HG02938 (cell line): ENCODE data around the gene CFAP157.

Source experiments
- ATAC-seq: cut with Tn5 transposase; IDR thresholded peaks from one replicate; pipeline ENCODE4 v1.9.1; 2021; ENCODE audit warnings: mild to moderate bottlenecking, moderate library complexity; ENCODE audit not compliant: unreplicated experiment

CFAP157 gene

DNA sequence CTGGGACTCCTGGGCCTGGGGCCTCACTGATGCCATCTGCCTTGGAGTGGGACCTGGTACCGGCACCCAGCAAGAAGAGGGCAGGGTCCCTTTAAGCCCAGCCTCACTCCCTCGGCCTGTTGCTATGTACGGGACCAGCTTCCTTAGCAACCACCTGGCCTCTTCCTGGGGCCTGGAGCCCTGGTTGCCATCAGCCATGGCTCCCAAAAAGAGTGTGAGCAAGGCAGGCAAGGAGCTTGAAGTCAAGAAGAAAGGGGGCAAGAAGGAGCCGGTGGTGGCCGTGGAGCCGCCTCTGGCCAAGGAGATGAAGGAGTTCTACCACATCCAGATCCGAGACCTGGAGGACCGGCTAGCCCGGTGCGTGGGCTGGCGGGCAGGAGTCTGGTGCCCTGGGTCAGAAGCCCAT, at the start of gene CFAP157:
TSS of gene CFAP157 (plus strand) at position 153 of the 406 bp plus-strand sequence. CDS start at position 197, 44 bp downstream.
- no peak for ATAC-seq

- no peak for ATAC-seq
These were observed 48.4 kb upstream of the CFAP157 start for GRCh38 chr9:127658428-127658827.

GRCh38 chr9:127660886-127661741, 45.7 kb upstream of the CFAP157 start:
- no peak for ATAC-seq

- ATAC-seq: no peak
These were observed 44.2 kb upstream of the CFAP157 start for GRCh38 chr9:127662617-127663016.

DNA sequence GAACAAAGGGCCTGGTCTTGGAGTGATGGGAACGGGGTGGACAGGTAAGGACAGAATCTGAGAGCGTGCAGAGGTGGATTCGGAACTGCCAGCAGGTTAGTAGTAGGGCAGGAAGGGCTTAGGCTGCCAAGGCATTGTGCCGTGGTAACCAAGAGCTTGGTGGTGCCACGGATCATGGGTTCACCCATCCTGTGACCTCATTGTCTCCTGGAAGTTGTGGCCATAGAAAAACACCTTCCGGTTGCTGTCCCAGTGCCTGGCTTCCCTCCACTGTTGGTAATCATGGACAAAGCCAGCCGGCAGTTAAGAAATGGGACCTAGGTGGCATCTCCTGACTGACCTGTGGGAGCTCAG, 42.5 kb upstream of the CFAP157 start:
- ATAC-seq: no peak

- ATAC-seq: no peak
These were observed 41.9 kb upstream of the CFAP157 start for GRCh38 chr9:127664678-127665507.

DNA sequence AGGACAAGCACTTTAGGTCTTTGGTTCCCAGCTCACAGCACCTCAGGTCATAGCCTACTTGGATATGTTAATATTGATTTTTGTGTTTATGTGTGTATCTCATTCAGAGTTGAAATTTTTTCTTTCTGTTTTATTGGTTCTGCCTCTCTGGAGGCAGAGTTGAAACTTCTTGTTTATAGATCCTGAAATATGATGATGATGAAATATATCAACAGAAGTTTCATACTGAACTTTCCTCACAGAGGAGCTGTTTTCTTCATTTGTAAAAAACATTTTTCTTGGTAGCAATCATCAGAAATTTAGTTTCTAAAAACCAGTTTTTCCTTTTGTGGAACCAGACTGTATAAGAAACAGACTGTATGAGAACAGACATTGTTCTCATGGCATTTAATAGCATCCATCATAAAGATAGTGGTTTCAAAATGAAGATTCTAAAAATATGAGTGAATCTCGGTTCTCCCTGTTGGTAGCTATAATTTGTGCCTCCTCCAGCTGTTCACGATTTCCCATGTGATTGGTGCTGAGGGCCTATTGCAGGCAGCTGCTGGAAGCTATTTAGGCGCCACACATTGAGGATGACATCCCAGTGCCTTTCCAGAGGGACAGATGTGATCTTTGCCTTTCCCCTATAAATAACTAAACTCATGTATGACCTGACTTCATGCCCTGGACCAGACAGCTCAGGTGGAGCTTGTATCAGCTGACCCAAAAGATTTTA, 39.5 kb upstream of the CFAP157 start:
- no peak for ATAC-seq

DNA sequence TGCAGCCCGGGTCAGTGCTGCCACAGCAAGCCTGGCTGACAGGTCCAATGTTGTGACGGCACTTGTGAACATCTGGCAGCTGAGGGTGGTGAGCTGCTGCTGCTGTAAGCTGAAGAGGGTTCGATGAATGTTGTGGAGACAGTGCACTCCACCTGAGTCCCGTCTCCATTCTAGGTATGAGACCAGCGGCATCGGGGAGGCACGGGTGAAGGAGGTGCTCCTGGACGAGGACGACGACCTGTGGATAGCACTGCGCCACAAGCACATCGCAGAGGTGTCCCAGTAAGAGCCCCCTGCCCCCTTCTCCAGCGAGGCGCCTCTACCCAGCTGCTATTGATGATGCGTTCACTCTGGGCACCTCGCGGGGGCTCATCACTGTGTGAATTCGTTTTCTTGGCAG, 38.9 kb upstream of the CFAP157 start:
- no peak for ATAC-seq

DNA sequence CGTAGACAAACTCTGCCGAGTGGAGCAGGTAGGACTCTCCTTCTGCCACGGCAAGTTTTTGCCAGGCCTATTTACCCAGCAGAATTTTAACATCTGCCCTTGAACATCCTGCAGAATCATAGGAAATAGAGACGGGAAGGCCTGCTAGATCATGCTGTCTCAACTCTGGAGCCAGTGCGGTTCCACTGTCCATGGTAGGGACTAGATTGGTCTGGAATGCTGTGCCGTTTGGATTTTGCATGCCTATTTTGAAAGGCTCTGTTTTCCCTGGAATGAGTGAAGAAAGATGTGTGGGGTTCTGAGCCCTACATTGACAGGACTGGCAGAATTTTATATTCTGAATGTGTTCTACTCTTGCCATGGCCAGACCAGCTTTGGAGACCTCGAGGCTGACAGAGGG, 33.6 kb upstream of the CFAP157 start:
- no peak for ATAC-seq

GRCh38 chr9:127676638-127677037, 30.1 kb upstream of the CFAP157 start:
- ATAC-seq: no peak

DNA sequence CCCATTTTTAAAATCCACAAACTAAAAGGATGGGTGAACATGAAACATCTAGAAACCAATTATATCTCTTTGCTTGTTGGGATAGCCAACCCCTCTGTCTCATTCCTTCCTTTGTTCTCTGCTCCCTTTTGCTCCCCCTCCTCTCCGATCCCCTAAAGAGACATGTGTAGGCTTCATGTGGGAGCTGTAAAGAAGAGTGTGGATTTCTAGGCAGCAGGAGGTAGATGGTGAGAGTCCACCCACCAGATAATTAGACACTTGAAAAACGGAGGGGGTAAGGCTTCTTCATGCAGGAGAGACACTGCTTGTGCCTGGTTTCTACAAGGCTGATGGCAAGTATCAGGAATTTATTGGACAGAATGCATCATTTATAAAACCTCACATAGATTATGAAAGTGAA, 27.3 kb upstream of the CFAP157 start:
- ATAC-seq: no peak

- ATAC-seq: no peak
These were observed 26.6 kb upstream of the CFAP157 start for GRCh38 chr9:127680226-127680625.

GRCh38 chr9:127680846-127681245, 25.9 kb upstream of the CFAP157 start:
- ATAC-seq: no peak

- ATAC-seq: no peak
These were observed 24.2 kb upstream of the CFAP157 start for GRCh38 chr9:127682351-127683136.

GRCh38 chr9:127683723-127684122, 23.1 kb upstream of the CFAP157 start:
- ATAC-seq: no peak

- ATAC-seq: no peak
These were observed 22.2 kb upstream of the CFAP157 start for GRCh38 chr9:127684576-127684975.

DNA sequence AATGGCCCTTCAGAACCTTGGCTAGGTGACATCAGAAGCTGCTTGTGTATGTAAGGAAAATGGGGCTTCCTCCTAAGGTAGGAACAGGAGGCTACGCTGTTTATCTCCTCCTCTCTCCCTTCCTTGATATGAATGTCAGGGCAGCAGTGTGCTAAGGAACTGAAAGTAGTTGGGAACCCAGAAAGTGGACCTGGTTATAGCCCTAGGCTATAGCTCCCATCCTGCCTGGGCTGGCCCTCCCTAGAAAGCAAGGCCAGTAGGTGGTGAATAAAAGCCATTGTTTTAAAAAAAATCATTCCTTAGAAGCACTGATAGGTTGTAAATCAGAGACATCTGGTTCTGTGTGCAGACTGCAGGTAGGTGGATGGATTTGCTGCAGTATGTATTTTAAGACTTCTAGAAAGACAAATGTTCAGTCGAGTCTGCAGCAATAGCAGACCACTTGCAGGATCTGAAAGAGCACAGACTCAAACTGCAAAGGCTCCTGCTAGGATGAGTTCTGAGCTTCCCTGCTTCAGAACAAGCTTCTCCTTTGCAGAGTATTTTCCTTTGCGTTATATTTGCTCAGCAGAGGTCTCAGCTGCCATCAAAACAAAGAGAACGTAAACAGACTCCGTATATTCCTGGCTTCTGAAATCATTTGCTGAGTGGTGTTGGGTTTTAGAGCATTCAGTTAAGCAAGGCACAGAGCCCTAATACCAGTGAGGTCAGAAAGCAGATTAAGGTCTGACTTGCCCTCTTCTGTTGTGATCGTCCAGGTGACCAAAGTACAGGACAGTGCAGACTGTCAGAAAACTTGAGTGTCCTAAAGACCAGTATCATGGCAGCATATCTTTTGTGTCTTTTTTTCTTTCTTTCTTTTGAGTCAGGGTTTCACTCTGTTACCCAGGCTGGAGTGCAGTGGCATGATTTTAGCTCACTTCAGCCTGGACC, 20.1 kb upstream of the CFAP157 start:
- ATAC-seq: no peak

DNA sequence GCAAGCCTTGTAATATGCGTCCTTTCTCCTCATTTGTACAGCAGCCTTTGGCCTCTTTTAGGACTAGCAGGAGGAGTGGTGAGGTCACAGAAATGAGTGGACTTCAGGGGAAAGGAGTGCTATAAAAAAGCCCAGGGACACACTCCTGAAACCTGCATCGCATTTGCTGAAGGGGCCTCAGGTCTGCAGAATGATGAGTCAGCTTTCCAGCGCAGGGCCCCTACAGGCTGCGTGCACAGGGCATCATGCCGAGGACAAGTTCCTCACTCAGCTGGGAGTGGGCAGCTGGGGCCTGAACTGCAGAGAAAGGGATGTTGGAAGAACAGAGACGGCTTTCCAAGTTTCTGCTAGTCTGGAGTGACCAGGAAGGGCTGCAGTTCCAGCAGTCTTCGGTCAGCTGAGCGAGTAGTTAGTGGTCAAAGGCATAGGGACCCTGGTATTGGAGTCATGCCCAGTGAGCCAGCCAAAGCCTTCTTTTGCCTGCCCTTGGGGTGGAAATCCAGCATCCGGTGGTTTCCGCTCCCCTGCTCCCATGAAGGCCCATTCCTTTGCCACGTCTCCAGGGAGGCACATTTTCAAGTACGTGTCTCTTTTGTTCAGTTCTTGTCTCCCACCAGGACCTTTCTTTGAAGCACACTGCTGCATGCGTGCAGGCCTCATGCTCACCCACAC, 17.3 kb upstream of the CFAP157 start:
- no peak for ATAC-seq

DNA sequence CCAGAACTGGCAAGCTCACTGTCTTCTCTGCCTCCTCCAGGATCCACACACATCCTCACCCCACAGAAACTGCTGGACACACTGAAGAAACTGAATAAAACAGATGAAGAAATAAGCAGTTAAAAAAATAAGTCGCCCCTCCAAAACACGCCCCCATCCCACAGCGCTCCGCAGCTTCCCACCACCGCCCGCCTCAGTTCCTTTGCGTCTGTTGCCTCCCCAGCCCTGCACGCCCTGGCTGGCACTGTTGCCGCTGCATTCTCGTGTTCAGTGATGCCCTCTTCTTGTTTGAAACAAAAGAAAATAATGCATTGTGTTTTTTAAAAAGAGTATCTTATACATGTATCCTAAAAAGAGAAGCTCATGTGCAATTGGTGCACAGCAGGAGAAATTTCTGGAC, 16.1 kb upstream of the CFAP157 start:
- ATAC-seq: no peak
